HCT116 (cell line): ENCODE measurements around the gene CFAP54. TPM values are rescaled to one million over a fixed set of nuclear protein-coding genes. Genes with fewer than 3 reads are reported as not detected.

Source experiments
- ATAC-seq: fragments of 200-7000 bp; cut with Tn5 transposase; 2 replicates; pipeline ENCODE4 v1.9.1; 2020; ENCODE audit warnings: mild to moderate bottlenecking, moderate library complexity
- BruUV-seq: library from RNA; stranded (reverse); fragments of 400-500 nt; replicated peaks from 2 replicates; lab custom pipeline; 2021; lab: Mats Ljungman, UMichigan
- CTCF ChIA-PET: fragments of 300-600 bp; sonication (Branson Sonifier 250); formaldehyde crosslinking; loops from one replicate; lab custom pipeline; 2021; ENCODE audit warnings: antibody characterized with exemption; lab: Charles Lee
- POLR2A ChIA-PET: fragments of 300-600, 350-600 bp; sonication (Branson Sonifier 250); formaldehyde crosslinking; loops from one replicate; lab custom pipeline; 2021; ENCODE audit warnings: antibody characterized with exemption; lab: Charles Lee
- RAD21 ChIA-PET, 2 experiments: fragments of 300-600 bp; sonication (Branson Sonifier 250); formaldehyde crosslinking; loops; one replicate each; lab custom pipeline; 2023; ENCODE audit warnings: low total read pairs in 2 of 2; ENCODE audit not compliant: uncharacterized antibody in 2 of 2, unreplicated experiment in 2 of 2, low non-redundant PET in 1 of 2; lab: Charles Lee
- DNase-seq: peaks from one replicate; pipeline ENCODE4 v3.0.0-alpha.2; 2010; ENCODE audit warnings: low read depth, low spot score
- H2AFZ ChIP-seq: fragments of 200-600 bp; shearing (Covaris generic), sonication (generic); 2 replicates; pipeline ENCODE4 v1.6.1; 2017; ENCODE audit warnings: low read depth, mixed run types, mixed read lengths, antibody characterized with exemption, low read length; ENCODE audit not compliant: poor library complexity, severe bottlenecking
- H3K27ac ChIP-seq: 2 replicates; pipeline ENCODE4 v1.5.1; 2012; ENCODE audit warnings: low read depth, low read length
- H3K27me3 ChIP-seq: fragments of 200-600 bp; sonication (generic); 2 replicates; pipeline ENCODE4 v1.6.1; 2016; ENCODE audit warnings: mixed run types, low read length, mixed read lengths; ENCODE audit not compliant: insufficient read depth
- H3K36me3 ChIP-seq, 2 experiments: fragments of 200-500 bp in 1 of 2; fragments of 200-600 bp in 1 of 2; sonication (Bioruptor generic) in 1 of 2; sonication (generic) in 1 of 2; 2 replicates each; pipeline versions ENCODE4 v1.5.1 to v1.6.1; 2014 to 2016; ENCODE audit warnings: low read length in 2 of 2, inconsistent platforms in 1 of 2, mixed read lengths in 1 of 2, mixed run types in 1 of 2; ENCODE audit not compliant: insufficient read depth in 2 of 2, control insufficient read depth in 1 of 2
- H3K4me1 ChIP-seq, 2 experiments: fragments of 200-600 bp in 1 of 2; sonication (generic) in 1 of 2; 2 replicates each; pipeline versions ENCODE4 v1.5.1 to v1.6.1; 2012 to 2017; ENCODE audit warnings: low read length in 2 of 2, inconsistent platforms in 1 of 2, mild to moderate bottlenecking in 1 of 2, mixed read lengths in 1 of 2, mixed run types in 1 of 2, moderate library complexity in 1 of 2; ENCODE audit not compliant: insufficient read depth in 2 of 2, control insufficient read depth in 1 of 2
- H3K4me2 ChIP-seq: fragments of 200-600 bp; sonication (generic); 2 replicates; pipeline ENCODE4 v1.6.1; 2017; ENCODE audit warnings: mixed run types, low read length, mixed read lengths
- H3K4me3 ChIP-seq, 2 experiments: fragments of 200-600 bp in 1 of 2; sonication (generic) in 1 of 2; replicated peaks in 1 of 2; 2 replicates each; pipeline ENCODE4 v1.5.1; 2011 to 2016; ENCODE audit warnings: low read length in 2 of 2, control low read depth in 1 of 2, low read depth in 1 of 2, mild to moderate bottlenecking in 1 of 2, mixed read lengths in 1 of 2, mixed run types in 1 of 2
- H3K79me2 ChIP-seq: fragments of 200-600 bp; sonication (generic); 2 replicates; pipeline ENCODE4 v1.6.1; 2017; ENCODE audit warnings: mild to moderate bottlenecking, mixed run types, low read length, moderate library complexity, mixed read lengths; ENCODE audit not compliant: insufficient read depth
- H3K9ac ChIP-seq: fragments of 200-600 bp; sonication (generic); 2 replicates; pipeline ENCODE4 v1.6.1; 2016; ENCODE audit warnings: low read length, mixed read lengths
- H3K9me2 ChIP-seq: fragments of 200-600 bp; sonication (generic), shearing (Covaris generic); 2 replicates; pipeline ENCODE4 v1.6.1; 2017; ENCODE audit warnings: mixed run types, mild to moderate bottlenecking, moderate library complexity; ENCODE audit not compliant: insufficient read depth
- H3K9me3 ChIP-seq, 2 experiments: fragments of 200-500 bp in 1 of 2; fragments of 200-600 bp in 1 of 2; sonication (Bioruptor generic) in 1 of 2; sonication (generic) in 1 of 2; 2 replicates each; pipeline ENCODE4 v1.6.1; 2014 to 2017; ENCODE audit warnings: low read length in 2 of 2, mixed read lengths in 2 of 2, inconsistent platforms in 1 of 2, low read depth in 1 of 2, mild to moderate bottlenecking in 1 of 2, mixed run types in 1 of 2, moderate library complexity in 1 of 2; ENCODE audit not compliant: control insufficient read depth in 1 of 2, insufficient read depth in 1 of 2
- H4K20me1 ChIP-seq: fragments of 200-600 bp; sonication (generic), shearing (Covaris generic); 2 replicates; pipeline ENCODE4 v1.6.1; 2017; ENCODE audit warnings: mixed run types, mild to moderate bottlenecking, moderate library complexity; ENCODE audit not compliant: insufficient read depth
- CEBPB ChIP-seq: IDR thresholded peaks from 2 replicates; pipeline ENCODE4 v1.6.1; 2012; ENCODE audit warnings: low read depth
- EGR1 ChIP-seq: IDR thresholded peaks from 2 replicates; pipeline ENCODE4 v1.6.1; 2012; ENCODE audit warnings: low read depth
- EZH2 ChIP-seq: fragments of 200-600 bp; sonication (generic); IDR thresholded peaks from 2 replicates; pipeline ENCODE4 v1.6.1; 2017; ENCODE audit warnings: antibody characterized with exemption, mixed run types
- JUND ChIP-seq: IDR thresholded peaks from 2 replicates; pipeline ENCODE4 v1.6.1; 2012
- SIN3A ChIP-seq: IDR thresholded peaks from 2 replicates; pipeline ENCODE4 v1.6.1; 2012; ENCODE audit warnings: low read depth
- SP1 ChIP-seq: IDR thresholded peaks from 2 replicates; pipeline ENCODE4 v1.6.1; 2012; ENCODE audit warnings: low read depth
- YY1 ChIP-seq: IDR thresholded peaks from 2 replicates; pipeline ENCODE4 v1.6.1; 2011; ENCODE audit warnings: low read length, low read depth, moderate library complexity, mild to moderate bottlenecking; ENCODE audit not compliant: insufficient replicate concordance; ENCODE audit errors: extremely low read depth
- ZNF274 ChIP-seq: fragments of 200-500 bp; sonication (Bioruptor generic); IDR thresholded peaks from 2 replicates; pipeline ENCODE4 v1.6.1; 2014; ENCODE audit warnings: mild to moderate bottlenecking, low read depth, low read length, inconsistent platforms
- intact Hi-C: fragments of 100-400 bp; cut with micrococcal nuclease; formaldehyde crosslinking; loops from 2 replicates; pipeline ENCODE4 v1.10.0; 2022
- total RNA-seq: library from RNA; stranded (reverse); gene quantifications from one replicate; pipeline ENCODE4 v1.2.1, GENCODE V29; 2021; ENCODE audit not compliant: unreplicated experiment
- TF ChIP-seq, protein P1 (sequence below): IDR thresholded peaks from 2 replicates; pipeline ENCODE4 v1.6.1; 2012
- TF ChIP-seq, protein P2 (sequence below): IDR thresholded peaks from 2 replicates; pipeline ENCODE4 v1.6.1; 2012; ENCODE audit warnings: low read depth
- TF ChIP-seq, protein P3 (sequence below), 3 experiments: fragments of 200-600 bp in 1 of 3; sonication (generic) in 1 of 3; IDR thresholded peaks in 2 of 3; conservative IDR thresholded peaks in 1 of 3; 2 replicates each; pipeline ENCODE4 v1.5.1; 2012 to 2017; ENCODE audit warnings: low read depth in 2 of 3, low read length in 2 of 3, antibody characterized with exemption in 1 of 3, borderline replicate concordance in 1 of 3, control low read depth in 1 of 3, mild to moderate bottlenecking in 1 of 3, mixed read lengths in 1 of 3, mixed run types in 1 of 3, moderate library complexity in 1 of 3; ENCODE audit not compliant: insufficient read depth in 1 of 3

Gene CFAP54
- total RNA-seq, 1 experiment from 2014 or later = 0.25 TPM

DNA sequence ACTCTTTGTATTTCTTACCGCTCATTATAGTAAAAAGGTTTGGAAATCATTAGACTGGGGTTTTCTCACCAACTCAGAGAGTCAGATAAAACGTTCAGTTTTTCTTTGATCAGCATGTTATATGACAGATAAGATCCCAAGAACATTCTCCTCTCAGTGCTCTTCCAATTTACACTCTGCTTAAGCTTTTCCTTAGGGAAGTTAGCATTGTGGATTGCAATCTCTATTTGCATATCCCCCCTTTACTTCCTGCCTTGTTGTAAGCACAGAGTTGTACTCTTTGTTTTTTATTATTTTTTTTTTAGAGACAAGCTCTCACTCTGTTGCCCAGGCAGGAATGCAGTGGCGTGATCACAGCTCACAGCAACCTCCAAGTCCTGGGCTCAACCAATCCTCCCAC lies 11.4 kb upstream of the CFAP54 start:
- no TSS peak for BruUV-seq
- no peak for DNase-seq
- intact Hi-C loops = no loop called here
- Histone ChIP-seq H3K36me3 (no peaks in the 10 kb centered on the region), H3K4me1 (no peaks in the 10 kb centered on the region), H3K27ac (no peak overlapping the region), H3K4me3 (no peak overlapping the region), H4K20me1 (no peaks in the 10 kb centered on the region), H3K9me2 (no peaks in the 10 kb centered on the region), H3K4me2 (no peak overlapping the region), H3K9ac (no peak overlapping the region), H3K27me3 (no peaks in the 10 kb centered on the region), H3K79me2 (no peaks in the 10 kb centered on the region), H2AFZ (no peak overlapping the region)
- ChIA-PET CTCF (no interaction called here), RAD21 (no interaction called here)
- TF ChIP-seq, protein P1, sequence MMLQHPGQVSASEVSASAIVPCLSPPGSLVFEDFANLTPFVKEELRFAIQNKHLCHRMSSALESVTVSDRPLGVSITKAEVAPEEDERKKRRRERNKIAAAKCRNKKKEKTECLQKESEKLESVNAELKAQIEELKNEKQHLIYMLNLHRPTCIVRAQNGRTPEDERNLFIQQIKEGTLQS = no peak
- no peak for TF ChIP-seq CEBPB
- TF ChIP-seq, all 23 proteins: peak for 0
- no peaks in the 10 kb centered on the region for H3K9me3 ChIP-seq
- POLR2A ChIA-PET = no interaction called here
- ATAC-seq = no peak

DNA sequence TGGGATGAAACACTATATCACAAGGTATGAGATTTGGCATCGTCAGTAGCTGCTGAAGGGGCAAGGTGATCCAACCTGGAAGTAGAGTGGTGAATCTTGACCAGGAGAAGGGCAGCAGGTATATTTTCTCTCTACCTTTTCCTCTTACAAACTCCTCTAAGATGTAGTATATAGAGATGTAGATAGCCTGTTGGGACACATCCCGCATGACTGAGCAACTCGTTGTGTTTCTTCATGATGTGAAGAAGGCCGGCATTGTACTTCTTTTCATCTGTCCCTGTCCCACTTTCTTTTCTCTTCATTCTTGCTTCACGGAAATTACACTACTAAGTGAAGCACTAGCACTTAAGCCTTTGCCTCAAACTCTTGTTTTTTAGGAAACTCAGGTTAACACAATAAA lies 7.3 kb upstream of the CFAP54 start:
- Histone ChIP-seq H3K4me3 (no peak overlapping the region), H3K27ac (no peak overlapping the region), H3K36me3 (no peaks in the 10 kb centered on the region), H3K9me2 (no peaks in the 10 kb centered on the region), H4K20me1 (no peaks in the 10 kb centered on the region), H3K4me2 (no peak overlapping the region), H3K9me3 (no peaks in the 10 kb centered on the region), H3K79me2 (no peaks in the 10 kb centered on the region), H3K4me1 (peaks cover 0 to 2% of the 10 kb centered on the region in 2 experiments; a peak in 1 of 4 replicates), H2AFZ (no peak overlapping the region), H3K27me3 (no peaks in the 10 kb centered on the region), H3K9ac (no peak overlapping the region)
- POLR2A ChIA-PET = no interaction called here
- no peak for ATAC-seq
- TF ChIP-seq ZNF274 = no peak
- TF ChIP-seq, protein P2, sequence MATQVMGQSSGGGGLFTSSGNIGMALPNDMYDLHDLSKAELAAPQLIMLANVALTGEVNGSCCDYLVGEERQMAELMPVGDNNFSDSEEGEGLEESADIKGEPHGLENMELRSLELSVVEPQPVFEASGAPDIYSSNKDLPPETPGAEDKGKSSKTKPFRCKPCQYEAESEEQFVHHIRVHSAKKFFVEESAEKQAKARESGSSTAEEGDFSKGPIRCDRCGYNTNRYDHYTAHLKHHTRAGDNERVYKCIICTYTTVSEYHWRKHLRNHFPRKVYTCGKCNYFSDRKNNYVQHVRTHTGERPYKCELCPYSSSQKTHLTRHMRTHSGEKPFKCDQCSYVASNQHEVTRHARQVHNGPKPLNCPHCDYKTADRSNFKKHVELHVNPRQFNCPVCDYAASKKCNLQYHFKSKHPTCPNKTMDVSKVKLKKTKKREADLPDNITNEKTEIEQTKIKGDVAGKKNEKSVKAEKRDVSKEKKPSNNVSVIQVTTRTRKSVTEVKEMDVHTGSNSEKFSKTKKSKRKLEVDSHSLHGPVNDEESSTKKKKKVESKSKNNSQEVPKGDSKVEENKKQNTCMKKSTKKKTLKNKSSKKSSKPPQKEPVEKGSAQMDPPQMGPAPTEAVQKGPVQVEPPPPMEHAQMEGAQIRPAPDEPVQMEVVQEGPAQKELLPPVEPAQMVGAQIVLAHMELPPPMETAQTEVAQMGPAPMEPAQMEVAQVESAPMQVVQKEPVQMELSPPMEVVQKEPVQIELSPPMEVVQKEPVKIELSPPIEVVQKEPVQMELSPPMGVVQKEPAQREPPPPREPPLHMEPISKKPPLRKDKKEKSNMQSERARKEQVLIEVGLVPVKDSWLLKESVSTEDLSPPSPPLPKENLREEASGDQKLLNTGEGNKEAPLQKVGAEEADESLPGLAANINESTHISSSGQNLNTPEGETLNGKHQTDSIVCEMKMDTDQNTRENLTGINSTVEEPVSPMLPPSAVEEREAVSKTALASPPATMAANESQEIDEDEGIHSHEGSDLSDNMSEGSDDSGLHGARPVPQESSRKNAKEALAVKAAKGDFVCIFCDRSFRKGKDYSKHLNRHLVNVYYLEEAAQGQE = no peak
- TF ChIP-seq, protein P3, sequence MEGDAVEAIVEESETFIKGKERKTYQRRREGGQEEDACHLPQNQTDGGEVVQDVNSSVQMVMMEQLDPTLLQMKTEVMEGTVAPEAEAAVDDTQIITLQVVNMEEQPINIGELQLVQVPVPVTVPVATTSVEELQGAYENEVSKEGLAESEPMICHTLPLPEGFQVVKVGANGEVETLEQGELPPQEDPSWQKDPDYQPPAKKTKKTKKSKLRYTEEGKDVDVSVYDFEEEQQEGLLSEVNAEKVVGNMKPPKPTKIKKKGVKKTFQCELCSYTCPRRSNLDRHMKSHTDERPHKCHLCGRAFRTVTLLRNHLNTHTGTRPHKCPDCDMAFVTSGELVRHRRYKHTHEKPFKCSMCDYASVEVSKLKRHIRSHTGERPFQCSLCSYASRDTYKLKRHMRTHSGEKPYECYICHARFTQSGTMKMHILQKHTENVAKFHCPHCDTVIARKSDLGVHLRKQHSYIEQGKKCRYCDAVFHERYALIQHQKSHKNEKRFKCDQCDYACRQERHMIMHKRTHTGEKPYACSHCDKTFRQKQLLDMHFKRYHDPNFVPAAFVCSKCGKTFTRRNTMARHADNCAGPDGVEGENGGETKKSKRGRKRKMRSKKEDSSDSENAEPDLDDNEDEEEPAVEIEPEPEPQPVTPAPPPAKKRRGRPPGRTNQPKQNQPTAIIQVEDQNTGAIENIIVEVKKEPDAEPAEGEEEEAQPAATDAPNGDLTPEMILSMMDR (IDR thresholded peaks at IDR 0.05 in 2 of 3, conservative IDR thresholded peaks at IDR 0.05 in 1 of 3; ENCODE audit: borderline replicate concordance in 1 of 3, insufficient read depth in 1 of 3, low read depth in 2 of 3, low read length in 2 of 3) = no peak
- no peak for TF ChIP-seq EZH2
- no peak for TF ChIP-seq EGR1
- TF ChIP-seq YY1 = no peak
- TF ChIP-seq SIN3A = no peak
- no peak for TF ChIP-seq SP1
- no peak for TF ChIP-seq JUND
- RAD21 ChIA-PET = no interaction called here
- BruUV-seq = no TSS peak
- DNase-seq = no peak
- CTCF ChIA-PET = no interaction called here
- intact Hi-C loops = no loop called here
